ENCODE results near the gene LRBA. TPM values are rescaled to one million over a fixed set of nuclear protein-coding genes. Genes with fewer than 3 reads are reported as not detected.

The LRBA gene
- total RNA-seq, 1 donor = 38.4 TPM

DNA sequence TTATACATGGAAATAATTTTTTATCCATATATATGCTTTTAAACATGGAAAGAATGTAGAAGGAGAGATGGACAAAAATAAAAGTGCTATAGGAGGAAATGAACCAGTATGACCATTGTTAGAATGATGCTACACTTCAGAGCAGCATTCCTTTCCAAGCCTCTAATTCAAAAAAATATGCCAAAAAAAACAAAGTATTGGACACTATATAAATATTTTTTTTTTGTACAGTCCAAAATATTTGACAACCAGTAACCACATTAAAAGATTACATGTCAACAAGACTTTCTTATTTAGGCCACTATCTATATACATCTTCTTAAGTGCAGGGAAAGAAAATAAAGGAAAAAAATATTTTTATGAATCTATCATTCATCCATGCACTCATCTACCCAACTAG, 198.6 kb downstream of the LRBA start:
- no peak for DNase-seq (ENCODE audit: low read depth)
- TF ChIP-seq, protein P1, sequence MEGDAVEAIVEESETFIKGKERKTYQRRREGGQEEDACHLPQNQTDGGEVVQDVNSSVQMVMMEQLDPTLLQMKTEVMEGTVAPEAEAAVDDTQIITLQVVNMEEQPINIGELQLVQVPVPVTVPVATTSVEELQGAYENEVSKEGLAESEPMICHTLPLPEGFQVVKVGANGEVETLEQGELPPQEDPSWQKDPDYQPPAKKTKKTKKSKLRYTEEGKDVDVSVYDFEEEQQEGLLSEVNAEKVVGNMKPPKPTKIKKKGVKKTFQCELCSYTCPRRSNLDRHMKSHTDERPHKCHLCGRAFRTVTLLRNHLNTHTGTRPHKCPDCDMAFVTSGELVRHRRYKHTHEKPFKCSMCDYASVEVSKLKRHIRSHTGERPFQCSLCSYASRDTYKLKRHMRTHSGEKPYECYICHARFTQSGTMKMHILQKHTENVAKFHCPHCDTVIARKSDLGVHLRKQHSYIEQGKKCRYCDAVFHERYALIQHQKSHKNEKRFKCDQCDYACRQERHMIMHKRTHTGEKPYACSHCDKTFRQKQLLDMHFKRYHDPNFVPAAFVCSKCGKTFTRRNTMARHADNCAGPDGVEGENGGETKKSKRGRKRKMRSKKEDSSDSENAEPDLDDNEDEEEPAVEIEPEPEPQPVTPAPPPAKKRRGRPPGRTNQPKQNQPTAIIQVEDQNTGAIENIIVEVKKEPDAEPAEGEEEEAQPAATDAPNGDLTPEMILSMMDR (IDR thresholded peaks at IDR 0.05; ENCODE audit: insufficient read depth, low read depth, low read length) = no peak
- H3K4me3 ChIP-seq (ENCODE audit: low read depth, low read length) = no peak overlapping the region

DNA sequence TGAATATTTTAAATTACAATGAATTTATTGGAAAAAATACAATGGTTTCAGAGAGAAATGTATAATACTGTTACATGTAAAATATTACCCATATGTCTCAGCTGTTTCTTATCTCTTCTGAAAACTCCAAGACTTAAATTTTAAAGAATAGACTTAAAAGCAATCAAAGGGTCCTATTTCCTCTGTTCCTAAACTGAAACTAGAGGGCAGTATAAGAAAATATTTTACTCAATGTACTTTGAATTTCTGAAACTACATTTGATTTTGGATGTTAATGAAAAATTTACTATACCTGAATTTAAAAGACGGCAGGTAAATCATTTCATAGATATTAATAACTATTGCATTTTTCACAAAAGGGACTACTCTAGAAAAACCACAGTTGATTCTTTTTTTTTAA, 200.2 kb downstream of the LRBA start:
- TF ChIP-seq, protein P1 (IDR thresholded peaks at IDR 0.05; ENCODE audit: insufficient read depth, low read depth, low read length) = peak; percentile 21
- no peak overlapping the region for H3K4me3 ChIP-seq (ENCODE audit: low read depth, low read length)
- no peak for DNase-seq (ENCODE audit: low read depth)

DNA sequence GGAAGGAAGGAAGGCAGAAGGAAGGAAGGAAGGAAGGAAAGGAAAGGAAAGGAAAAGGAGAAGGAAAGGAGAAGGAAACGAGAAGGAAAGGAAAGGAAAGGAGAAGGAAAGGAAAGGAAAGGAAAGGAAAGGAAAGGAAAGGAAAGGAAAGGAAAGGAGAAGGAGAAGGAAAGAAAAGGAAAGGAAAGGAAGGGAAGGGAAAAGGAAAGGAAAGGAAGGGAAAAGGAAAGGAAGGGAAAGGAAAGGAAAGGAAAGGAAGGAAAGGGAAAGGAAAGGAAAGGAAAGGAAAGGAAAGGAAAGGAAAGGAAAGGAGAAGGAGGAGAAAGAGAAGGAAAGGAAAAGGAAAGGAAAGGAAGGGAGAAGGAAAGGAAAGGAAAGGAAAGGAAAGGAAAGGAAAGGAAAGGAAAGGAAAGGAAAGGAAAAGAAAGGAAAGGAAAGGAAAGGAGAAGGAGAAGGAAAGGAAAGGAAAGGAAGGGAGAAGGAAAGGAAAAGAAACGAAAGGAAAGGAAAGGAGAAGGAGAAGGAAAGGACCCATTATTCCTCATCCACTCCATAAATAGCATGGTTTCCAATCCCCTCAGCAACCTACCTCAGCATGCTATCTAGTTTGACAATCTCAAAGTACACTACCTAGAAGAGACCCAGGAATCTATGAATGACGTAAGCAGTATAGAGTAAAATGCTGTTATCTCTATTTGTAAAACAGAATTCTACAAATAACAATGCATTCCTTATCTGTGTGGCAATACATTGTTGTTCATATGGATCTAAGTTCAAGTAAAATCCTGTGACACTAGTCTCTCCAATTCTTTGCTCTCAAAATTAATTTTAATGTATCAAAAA, 209.7 kb downstream of the LRBA start:
- TF ChIP-seq, protein P1 (IDR thresholded peaks at IDR 0.05; ENCODE audit: insufficient read depth, low read depth, low read length) = no peak
- no peak for DNase-seq (ENCODE audit: low read depth)
- no peak overlapping the region for H3K4me3 ChIP-seq (ENCODE audit: low read depth, low read length)

DNA sequence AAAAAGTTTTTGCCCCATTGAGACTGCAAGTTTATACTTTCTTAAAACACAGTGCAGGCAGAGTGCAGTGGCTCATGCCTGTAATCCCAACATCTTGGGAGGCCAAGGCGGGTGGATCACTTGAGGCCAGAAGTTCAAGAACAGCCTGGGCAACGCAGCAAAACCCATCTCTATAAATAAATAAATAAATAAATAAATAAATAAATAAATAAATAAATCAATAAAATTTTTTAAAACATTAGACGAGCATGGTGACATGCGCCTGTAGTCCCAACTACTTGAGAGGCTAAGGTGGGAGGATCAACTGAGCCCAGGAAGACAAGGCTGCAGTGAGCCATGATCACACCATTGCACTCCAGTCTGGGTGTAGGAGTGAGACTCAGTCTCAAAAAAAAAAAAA, 213.3 kb downstream of the LRBA start:
- no peak overlapping the region for H3K4me3 ChIP-seq (ENCODE audit: low read depth, low read length)
- no peak for DNase-seq (ENCODE audit: low read depth)
- TF ChIP-seq, protein P1 (IDR thresholded peaks at IDR 0.05; ENCODE audit: insufficient read depth, low read depth, low read length) = no peak

DNA sequence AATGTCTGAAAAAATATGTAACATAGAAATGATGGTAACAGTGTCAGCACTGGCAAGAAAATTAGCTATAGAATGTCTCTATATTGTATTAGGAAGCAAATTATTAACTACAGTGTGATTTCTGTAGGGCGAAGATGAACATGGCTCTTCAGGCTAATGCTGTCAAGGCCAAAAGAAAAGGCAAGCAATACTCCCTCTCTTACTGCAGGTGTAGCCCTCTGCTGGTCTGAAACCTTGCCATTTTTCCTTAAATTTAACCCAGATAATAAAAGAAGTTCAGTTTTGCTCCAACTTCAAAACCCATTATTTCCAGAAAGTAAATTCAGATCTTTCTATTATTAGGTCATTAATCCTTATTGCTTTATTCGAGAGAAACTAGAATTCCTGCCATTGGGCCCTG, 215.9 kb downstream of the LRBA start:
- TF ChIP-seq, protein P1 (IDR thresholded peaks at IDR 0.05; ENCODE audit: insufficient read depth, low read depth, low read length) = peak; percentile 28

DNA sequence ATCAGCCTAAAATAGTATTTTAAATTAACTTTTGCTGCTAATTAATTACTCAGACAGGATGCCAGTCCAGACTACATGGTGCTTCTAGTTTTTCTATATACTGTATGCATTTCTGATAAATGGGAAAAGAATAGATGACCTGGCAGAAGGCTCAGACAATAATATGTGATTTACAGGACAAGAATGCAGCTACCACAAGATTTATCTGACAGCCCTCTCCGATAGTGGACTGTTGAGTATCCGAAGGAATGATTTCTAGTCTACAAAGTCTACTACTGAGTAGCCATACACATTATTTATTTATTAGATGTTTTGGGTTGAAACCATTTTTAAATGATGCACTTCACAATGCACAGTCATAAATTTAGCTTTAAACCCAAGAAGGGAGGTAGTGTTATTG, 220.4 kb downstream of the LRBA start:
- no peak for DNase-seq (ENCODE audit: low read depth)
- TF ChIP-seq, protein P1 (IDR thresholded peaks at IDR 0.05; ENCODE audit: insufficient read depth, low read depth, low read length) = no peak

More for the DNA sequence above, 215.9 kb downstream of the LRBA start:
- DNase-seq (ENCODE audit: low read depth) = peak; percentile 7
- no peak overlapping the region for H3K4me3 ChIP-seq (ENCODE audit: low read depth, low read length)

More for the DNA sequence above, 220.4 kb downstream of the LRBA start:
- no peak overlapping the region for H3K4me3 ChIP-seq (ENCODE audit: low read depth, low read length)

Measured in fibroblast of villous mesenchyme (primary cell).